Endothelial cell of umbilical vein (primary cell): ENCODE data around the gene JAKMIP1.

Experiments
- CTCF ChIP-seq, 2 donors: IDR thresholded peaks; 1 replicate in 1 of 2; 2 replicates in 1 of 2; pipeline ENCODE4 v1.5.1; 2011; ENCODE audit warnings: low read length in 2 of 2, mild to moderate bottlenecking in 2 of 2, moderate library complexity in 2 of 2, control low read depth in 1 of 2, inconsistent platforms in 1 of 2, low read depth in 1 of 2; ENCODE audit not compliant: insufficient read depth in 1 of 2; ENCODE audit errors: extremely low read depth in 1 of 2
- EZH2 ChIP-seq: IDR thresholded peaks from 2 replicates; pipeline ENCODE4 v1.6.1; 2012; ENCODE audit warnings: borderline replicate concordance, low read depth, mild to moderate bottlenecking, moderate library complexity, low read length, inconsistent platforms; ENCODE audit not compliant: severe bottlenecking
- FOS ChIP-seq: IDR thresholded peaks from 2 replicates; pipeline ENCODE4 v1.6.1; 2011; ENCODE audit warnings: mild to moderate bottlenecking, low read length, moderate library complexity, borderline replicate concordance; ENCODE audit not compliant: insufficient read depth
- GATA2 ChIP-seq: IDR thresholded peaks from 2 replicates; pipeline ENCODE4 v1.7.0; 2011; ENCODE audit warnings: low read depth, mild to moderate bottlenecking, moderate library complexity, mixed read lengths, low read length; ENCODE audit not compliant: insufficient read length, insufficient read depth
- JUN ChIP-seq: IDR thresholded peaks from 2 replicates; pipeline ENCODE4 v1.6.1; 2011; ENCODE audit warnings: borderline replicate concordance, low read depth; ENCODE audit not compliant: insufficient read length, insufficient read depth
- MAX ChIP-seq: IDR thresholded peaks from 2 replicates; pipeline ENCODE4 v1.6.1; 2011; ENCODE audit not compliant: insufficient read depth, insufficient read length
- MYC ChIP-seq: IDR thresholded peaks from one replicate; pipeline ENCODE4 v1.6.1; 2011; ENCODE audit warnings: mild to moderate bottlenecking, low read depth, low read length
- POLR2A ChIP-seq: IDR thresholded peaks from 2 replicates; pipeline ENCODE4 v1.6.1; 2012; ENCODE audit warnings: low read depth, mild to moderate bottlenecking, control low read depth, low read length
- POLR2AphosphoS5 ChIP-seq: IDR thresholded peaks from 2 replicates; pipeline ENCODE4 v1.6.1; 2012; ENCODE audit warnings: low read depth, mild to moderate bottlenecking, control low read depth, low read length, moderate library complexity; ENCODE audit not compliant: insufficient read depth

- TF ChIP-seq CTCF (IDR thresholded peaks at IDR 0.05; ENCODE audit: extremely low read depth in 1 of 2, insufficient read depth in 1 of 2, low read depth in 1 of 2, low read length in 2 of 2): no peak
- TF ChIP-seq POLR2A: no peak
- no peak for TF ChIP-seq POLR2AphosphoS5
- no peak for TF ChIP-seq EZH2
- no peak for TF ChIP-seq JUN
- TF ChIP-seq FOS: no peak
- TF ChIP-seq GATA2: no peak
- TF ChIP-seq MYC: no peak
- TF ChIP-seq MAX: no peak
These were observed 153.7 kb downstream of the JAKMIP1 start for GRCh38 chr4:6046526-6047129.
